Panc1 (cell line): Measurements from ENCODE around the gene PRKD2. TPM values are rescaled to one million over a fixed set of nuclear protein-coding genes. Genes with fewer than 3 reads are reported as not detected.

ENCODE experiments used
- ATAC-seq: fragments of 200-7000 bp; cut with Tn5 transposase; 2 replicates; pipeline ENCODE4 v1.9.1; 2020; ENCODE audit warnings: mild to moderate bottlenecking, moderate library complexity
- BruUV-seq: library from RNA; stranded (reverse); fragments of 400-500 nt; replicated peaks from 2 replicates; lab custom pipeline; 2021; lab: Mats Ljungman, UMichigan
- CTCF ChIA-PET: fragments of 300-600 bp; sonication (Branson Sonifier 250); formaldehyde crosslinking; loops from one replicate; lab custom pipeline; 2022; ENCODE audit warnings: antibody characterized with exemption; lab: Charles Lee
- POLR2A ChIA-PET: fragments of 300-600 bp; sonication (Branson Sonifier 250); formaldehyde crosslinking; loops from one replicate; lab custom pipeline; 2022; ENCODE audit warnings: antibody characterized with exemption; lab: Charles Lee
- DNase-seq: peaks from one replicate; pipeline ENCODE4 v3.0.0-alpha.2; 2010; ENCODE audit warnings: low read depth, low spot score
- H3K27ac ChIP-seq: 2 replicates; pipeline ENCODE4 v1.5.1; 2011; ENCODE audit warnings: mild to moderate bottlenecking, low read length, inconsistent platforms
- H3K27me3 ChIP-seq: fragments of 200-500 bp; sonication (Bioruptor generic); 2 replicates; pipeline ENCODE4 v1.6.0; 2014; ENCODE audit warnings: low read length, inconsistent platforms; ENCODE audit not compliant: control insufficient read depth, insufficient read depth
- H3K36me3 ChIP-seq: fragments of 200-500 bp; sonication (Bioruptor generic); 2 replicates; pipeline ENCODE4 v1.5.1; 2014; ENCODE audit warnings: inconsistent platforms, mild to moderate bottlenecking, low read length, moderate library complexity; ENCODE audit not compliant: control insufficient read depth, insufficient read depth
- H3K4me1 ChIP-seq: 2 replicates; pipeline ENCODE4 v1.5.1; 2011; ENCODE audit warnings: inconsistent platforms, mild to moderate bottlenecking, low read length, moderate library complexity; ENCODE audit not compliant: control insufficient read depth, insufficient read depth
- H3K4me3 ChIP-seq, 2 experiments: 2 replicates each; pipeline ENCODE4 v1.5.1; 2011 to 2012; ENCODE audit warnings: low read depth in 2 of 2, low read length in 2 of 2, mild to moderate bottlenecking in 2 of 2, inconsistent platforms in 1 of 2, moderate library complexity in 1 of 2
- H3K9me3 ChIP-seq: fragments of 200-500 bp; sonication (Bioruptor generic); 2 replicates; pipeline ENCODE4 v1.5.1; 2014; ENCODE audit warnings: low read depth, mild to moderate bottlenecking, inconsistent platforms, low read length, moderate library complexity; ENCODE audit not compliant: control insufficient read depth, insufficient read depth
- CTCF ChIP-seq: fragments of 450-650 bp; IDR thresholded peaks from 2 replicates; pipeline ENCODE4 v1.5.1; 2017; ENCODE audit warnings: mild to moderate bottlenecking
- POLR2AphosphoS5 ChIP-seq: IDR thresholded peaks from 2 replicates; pipeline ENCODE4 v1.6.1; 2012; ENCODE audit warnings: mild to moderate bottlenecking, low read depth, low read length, moderate library complexity
- REST ChIP-seq, 2 experiments: IDR thresholded peaks; 2 replicates each; pipeline ENCODE4 v1.6.1; 2011 to 2012; ENCODE audit warnings: low read depth in 2 of 2, control low read depth in 1 of 2, low read length in 1 of 2, mild to moderate bottlenecking in 1 of 2, moderate library complexity in 1 of 2; ENCODE audit not compliant: insufficient read depth in 1 of 2
- SIN3A ChIP-seq: IDR thresholded peaks from 2 replicates; pipeline ENCODE4 v1.6.1; 2012; ENCODE audit warnings: low read depth, mild to moderate bottlenecking, low read length, moderate library complexity, borderline replicate concordance; ENCODE audit not compliant: insufficient read depth
- TCF7L2 ChIP-seq: IDR thresholded peaks from 2 replicates; pipeline ENCODE4 v1.6.1; 2011; ENCODE audit warnings: mild to moderate bottlenecking, low read depth, low read length, inconsistent platforms
- in situ Hi-C: cut with HindIII; loops from 2 replicates; pipeline ENCODE4 v1.10.0; 2016; ENCODE audit warnings: low sequenced_read_pairs, low pct_unique_long_range_greater_than_20kb
- intact Hi-C: fragments of 100-400 bp; cut with micrococcal nuclease; formaldehyde crosslinking; loops from one replicate; pipeline ENCODE4 v1.10.0; 2022; ENCODE audit not compliant: unreplicated experiment
- total RNA-seq: library from RNA; stranded (reverse); gene quantifications from one replicate; pipeline ENCODE4 v1.2.1, GENCODE V29; 2021; ENCODE audit not compliant: unreplicated experiment

Gene PRKD2
- total RNA-seq, 1 experiment from 2014 or later, result 41.2 TPM

- in situ Hi-C loops (no loop called here), intact Hi-C loops (no loop called here)
- no peak for ATAC-seq
- DNase-seq, result no peak
- POLR2A ChIA-PET, result interaction anchor here (0.6 kb wide), 1 partner anchor 1724 kb away, joined by 3 read pairs; no protein-coding TSS in a partner anchor
- H3K4me3 ChIP-seq, result no peak overlapping the region
- H3K27me3 ChIP-seq, result no peaks in the 10 kb centered on the region
- H3K4me1 ChIP-seq, result no peaks in the 10 kb centered on the region
- BruUV-seq, result no TSS peak
- TF ChIP-seq TCF7L2 (no peak), CTCF (no peak)
- no peaks in the 10 kb centered on the region for H3K36me3 ChIP-seq
- CTCF ChIA-PET, result no interaction called here
- H3K27ac ChIP-seq, result no peak overlapping the region
- H3K9me3 ChIP-seq, result no peaks in the 10 kb centered on the region
Observed at GRCh38 chr19:46760363-46760762, 43.4 kb upstream of the PRKD2 start.

- no peaks in the 10 kb centered on the region for H3K4me1 ChIP-seq
- no peak for TF ChIP-seq SIN3A
- no peak for TF ChIP-seq CTCF
- no peak for TF ChIP-seq POLR2AphosphoS5
- TF ChIP-seq REST (IDR thresholded peaks at IDR 0.05; ENCODE audit: insufficient read depth in 1 of 2, low read depth in 2 of 2, low read length in 1 of 2), result no peak
- no peak for TF ChIP-seq TCF7L2
- H3K4me3 ChIP-seq, result no peak overlapping the region
- ChIA-PET CTCF (no interaction called here), POLR2A (interaction anchor here (0.6 kb wide), 1 partner anchor 492 kb away, joined by 3 read pairs; no protein-coding TSS in a partner anchor)
- no peak overlapping the region for H3K27ac ChIP-seq
- H3K36me3 ChIP-seq, result no peaks in the 10 kb centered on the region
- intact Hi-C loops (loop anchor here (5.0 kb wide), 1 partner anchor 72 kb away; no protein-coding TSS in a partner anchor), in situ Hi-C loops (no loop called here)
- no peak for DNase-seq
- H3K27me3 ChIP-seq, result no peaks in the 10 kb centered on the region
- BruUV-seq, result no TSS peak
- H3K9me3 ChIP-seq, result no peaks in the 10 kb centered on the region
- no peak for ATAC-seq
Observed at GRCh38 chr19:46759817-46760333, 43.0 kb upstream of the PRKD2 start.
